Aorta (tissue), 5 donors: Measurements from ENCODE around the gene SIGLEC1. TPM values are rescaled to one million over a fixed set of nuclear protein-coding genes. Genes with fewer than 3 reads are reported as not detected.
A peak's percentile ranks its signal among the peaks of the same experiment; 100 is the strongest.

Experiments
- ATAC-seq: fragments of 200-7000 bp; cut with Tn5 transposase; one replicate; pipeline ENCODE4 v1.9.1; 2022; ENCODE audit warnings: moderate library complexity; ENCODE audit not compliant: low FRiP score
- DNase-seq, 2 donors: peaks; one replicate each; pipeline ENCODE4 v3.0.0-alpha.2; 2020
- H3K27ac ChIP-seq, 2 donors: one replicate each; pipeline ENCODE4 v1.5.1; 2013; ENCODE audit warnings: low read length in 2 of 2, mild to moderate bottlenecking in 2 of 2, moderate library complexity in 2 of 2, control low read depth in 1 of 2, inconsistent platforms in 1 of 2, low read depth in 1 of 2
- H3K27me3 ChIP-seq, 2 donors: one replicate each; pipeline ENCODE4 v1.6.1; 2013; ENCODE audit warnings: control low read depth in 1 of 2, low read length in 1 of 2, mild to moderate bottlenecking in 1 of 2, moderate library complexity in 1 of 2; ENCODE audit not compliant: insufficient read depth in 2 of 2, control insufficient read depth in 1 of 2
- H3K36me3 ChIP-seq, 2 donors: one replicate each; pipeline ENCODE4 v1.6.1; 2013; ENCODE audit warnings: control low read depth in 1 of 2, low read length in 1 of 2, mild to moderate bottlenecking in 1 of 2; ENCODE audit not compliant: insufficient read depth in 2 of 2, control insufficient read depth in 1 of 2
- H3K4me1 ChIP-seq, 2 donors: one replicate each; pipeline ENCODE4 v1.6.1; 2013; ENCODE audit warnings: low read length in 2 of 2, control low read depth in 1 of 2, mild to moderate bottlenecking in 1 of 2, moderate library complexity in 1 of 2; ENCODE audit not compliant: insufficient read depth in 2 of 2, control insufficient read depth in 1 of 2
- H3K4me3 ChIP-seq, 2 donors: one replicate each; pipeline ENCODE4 v1.5.1; 2013; ENCODE audit warnings: low read length in 2 of 2, control low read depth in 1 of 2, mild to moderate bottlenecking in 1 of 2
- H3K9me3 ChIP-seq: one replicate; pipeline ENCODE4 v1.6.1; 2013; ENCODE audit warnings: mild to moderate bottlenecking, low read length; ENCODE audit not compliant: control insufficient read depth
- WGBS, 2 donors: extraction: QIAGEN DNeasy Blood & Tissue Kit; methylation state at CpG; one replicate each; pipeline ENCODE4 v1.1.7; 2013; 5-methylcytosine and 5-hydroxymethylcytosine counted together
- intact Hi-C, 2 donors: fragments of 100-400 bp; cut with DNase I; formaldehyde crosslinking; loops; one replicate each; pipeline versions ENCODE4 v1.14.2 to v1.15.0; 2022
- polyA plus RNA-seq, 2 donors: library from polyadenylated mRNA; stranded (reverse); fragments of 200-250 nt; gene quantifications; one replicate each; pipeline ENCODE4 v1.2.3, GENCODE V29; 2013
- total RNA-seq, 2 donors: library from RNA; stranded (reverse); fragmentation: NEBNext Ultra II Directional; extraction: Animal tissue kit (Norgen Biotek cat#: 25700); gene quantifications; one replicate each; pipeline ENCODE4 v1.2.1, GENCODE V29; 2021
- donor health status: healthy with polysubstance abuse.
- donor health status: Bipolar disorder and iron deficiency.
- donor health status: DM: no; HTN: no; CAD: no.
- donor health status: DM: no; HTN: no; CAD: no.
- donor health status: DM: yes; HTN: yes; CAD: no.

Gene SIGLEC1
- total and polyA plus RNA-seq, 4 donors: 2.8 to 55.8 (median 10.7) TPM

DNA sequence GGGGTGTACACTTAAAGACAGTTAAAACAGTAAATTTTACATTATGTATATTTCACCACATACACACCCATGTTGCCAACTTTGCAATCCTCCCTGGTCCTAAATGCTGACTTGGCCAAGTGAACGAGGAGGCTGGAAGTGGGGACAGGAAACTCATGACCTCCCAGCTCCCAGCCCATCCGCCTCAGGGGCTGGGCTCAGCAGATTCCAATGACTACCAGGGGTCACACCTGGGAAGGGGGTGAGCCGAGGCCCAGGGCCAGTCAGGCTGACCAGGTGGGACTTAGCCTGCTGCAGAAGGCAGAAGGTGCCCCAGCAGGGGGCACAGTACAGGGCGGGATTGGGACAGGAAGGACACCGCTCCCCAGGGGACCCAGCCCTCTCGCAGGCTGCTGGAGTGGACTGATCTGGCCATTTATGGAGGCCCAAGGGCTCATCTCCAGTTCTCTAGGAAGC is 2.4 kb downstream of the SIGLEC1 start:
- no peak for ATAC-seq
- Histone ChIP-seq H3K4me1 (no peaks in the 10 kb centered on the region), H3K36me3 (no peaks in the 10 kb centered on the region), H3K4me3 (no peak overlapping the region), H3K27ac (no peak overlapping the region), H3K27me3 (no peaks in the 10 kb centered on the region), H3K9me3 (no peaks in the 10 kb centered on the region)
- 72 to 73% methylated on average over 6 of the region's 6 CpGs for WGBS, 2 donors
- DNase-seq: no peak
- intact Hi-C loops: loop anchor here in 1 of 2 donors (2.0 kb wide), 1 partner anchor 33 kb away; no protein-coding TSS in a partner anchor

- intact Hi-C loops: no loop called here
- DNase-seq: no peak
- Histone ChIP-seq H3K4me3 (no peak overlapping the region), H3K27me3 (no peaks in the 10 kb centered on the region), H3K4me1 (no peaks in the 10 kb centered on the region), H3K36me3 (no peaks in the 10 kb centered on the region), H3K9me3 (no peaks in the 10 kb centered on the region), H3K27ac (no peak overlapping the region)
- no peak for ATAC-seq
- WGBS, 2 donors: 75 to 81% methylated on average over 3 of the region's 3 CpGs
Measured at GRCh38 chr20:3707508-3707899, 4.9 kb downstream of the SIGLEC1 start.

GRCh38 chr20:3706774-3707507 is 5.5 kb downstream of the SIGLEC1 start:
- DNase-seq (no peak), ATAC-seq (peak; percentile 69)
- intact Hi-C loops: no loop called here

GRCh38 chr20:3705970-3706739 is 6.2 kb downstream of the SIGLEC1 start:
- ATAC-seq (no peak), DNase-seq (peak in 1 of 2 donors; percentile 21)
- 94 to 96% methylated on average over 31 of the region's 31 CpGs for WGBS, 2 donors
- Histone ChIP-seq H3K36me3 (no peaks in the 10 kb centered on the region), H3K4me1 (no peaks in the 10 kb centered on the region), H3K27ac (no peak overlapping the region), H3K27me3 (no peaks in the 10 kb centered on the region), H3K9me3 (no peaks in the 10 kb centered on the region), H3K4me3 (no peak overlapping the region)
- intact Hi-C loops: no loop called here

More at GRCh38 chr20:3706774-3707507, 5.5 kb downstream of the SIGLEC1 start:
- WGBS, 2 donors: 43 to 44% methylated on average over 10 of the region's 10 CpGs
- no peak overlapping the region for H3K27ac ChIP-seq
- no peaks in the 10 kb centered on the region for H3K4me1 ChIP-seq
- no peak overlapping the region for H3K4me3 ChIP-seq
- no peaks in the 10 kb centered on the region for H3K27me3 ChIP-seq
- no peaks in the 10 kb centered on the region for H3K9me3 ChIP-seq
- no peaks in the 10 kb centered on the region for H3K36me3 ChIP-seq

GRCh38 chr20:3705491-3705969 is 6.9 kb downstream of the SIGLEC1 start:
- no peaks in the 10 kb centered on the region for H3K27me3 ChIP-seq
- intact Hi-C loops: no loop called here
- ATAC-seq (no peak), DNase-seq (peak in 1 of 2 donors; percentile 24)
- no peak overlapping the region for H3K4me3 ChIP-seq
- no peaks in the 10 kb centered on the region for H3K9me3 ChIP-seq
- 90 to 92% methylated on average over 14 of the region's 14 CpGs for WGBS, 2 donors
- H3K4me1 ChIP-seq: no peaks in the 10 kb centered on the region
- H3K27ac ChIP-seq: no peak overlapping the region
- H3K36me3 ChIP-seq: no peaks in the 10 kb centered on the region

GRCh38 chr20:3704087-3704486 is 8.3 kb downstream of the SIGLEC1 start:
- WGBS, 2 donors: 79 to 86% methylated on average over 5 of the region's 5 CpGs

DNA sequence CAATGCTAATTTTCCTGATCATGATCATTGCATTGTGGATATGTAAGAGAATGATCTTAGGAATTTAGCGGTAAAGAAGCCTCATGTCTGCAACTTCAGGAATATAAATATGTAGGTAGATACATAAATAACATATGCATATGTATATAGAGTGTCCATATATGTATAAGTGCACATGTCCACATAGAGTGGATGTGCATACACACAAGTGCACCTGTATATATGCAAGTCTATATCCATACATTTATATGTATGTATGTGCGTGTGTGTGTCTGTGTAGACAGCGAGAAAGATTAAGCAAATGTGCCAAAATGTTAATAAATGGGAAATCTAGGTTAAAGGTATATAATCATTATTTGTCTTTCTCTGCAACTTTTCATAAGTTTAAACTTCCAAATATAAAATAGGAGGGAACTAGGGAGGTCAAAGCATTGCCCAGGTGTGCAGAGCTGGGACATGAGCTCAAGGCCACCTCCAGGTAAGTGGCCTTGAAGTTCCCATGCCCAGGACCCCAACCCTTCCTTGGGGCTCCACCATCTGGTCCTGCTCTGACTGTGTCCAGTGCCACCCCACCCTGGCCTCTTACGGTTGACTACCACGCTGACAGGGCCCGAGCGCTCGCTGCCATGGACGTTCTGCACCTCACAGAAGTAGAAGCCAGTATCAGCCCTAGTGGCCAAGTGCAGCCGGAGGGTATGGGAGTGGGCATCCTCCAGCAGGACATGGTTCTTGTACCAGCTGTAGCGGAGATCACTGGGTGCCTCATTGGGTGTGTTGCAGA is 9.6 kb downstream of the SIGLEC1 start:
- intact Hi-C loops: no loop called here
- Histone ChIP-seq H3K27ac (no peak overlapping the region), H3K4me3 (no peak overlapping the region), H3K36me3 (no peaks in the 10 kb centered on the region), H3K27me3 (no peaks in the 10 kb centered on the region), H3K9me3 (no peaks in the 10 kb centered on the region), H3K4me1 (no peaks in the 10 kb centered on the region)
- no peak for ATAC-seq
- DNase-seq: peak in 1 of 2 donors; percentile 32
- WGBS, 2 donors: 93 to 94% methylated on average over 11 of the region's 11 CpGs

More at GRCh38 chr20:3704087-3704486, 8.3 kb downstream of the SIGLEC1 start:
- no peak for ATAC-seq
- Histone ChIP-seq H3K4me3 (no peak overlapping the region), H3K4me1 (no peaks in the 10 kb centered on the region), H3K27me3 (no peaks in the 10 kb centered on the region), H3K27ac (no peak overlapping the region), H3K36me3 (no peaks in the 10 kb centered on the region), H3K9me3 (no peaks in the 10 kb centered on the region)
- intact Hi-C loops: no loop called here
- DNase-seq: peak in 1 of 2 donors; percentile 16
